GM18907 (cell line): ENCODE data around the gene ALOX5.
A peak's percentile ranks its signal among the peaks of the same experiment; 100 is the strongest.

Experiments used
- ATAC-seq: cut with Tn5 transposase; IDR thresholded peaks from one replicate; pipeline ENCODE4 v1.9.1; 2021; ENCODE audit warnings: mild to moderate bottlenecking, moderate library complexity; ENCODE audit not compliant: unreplicated experiment

Gene ALOX5

DNA sequence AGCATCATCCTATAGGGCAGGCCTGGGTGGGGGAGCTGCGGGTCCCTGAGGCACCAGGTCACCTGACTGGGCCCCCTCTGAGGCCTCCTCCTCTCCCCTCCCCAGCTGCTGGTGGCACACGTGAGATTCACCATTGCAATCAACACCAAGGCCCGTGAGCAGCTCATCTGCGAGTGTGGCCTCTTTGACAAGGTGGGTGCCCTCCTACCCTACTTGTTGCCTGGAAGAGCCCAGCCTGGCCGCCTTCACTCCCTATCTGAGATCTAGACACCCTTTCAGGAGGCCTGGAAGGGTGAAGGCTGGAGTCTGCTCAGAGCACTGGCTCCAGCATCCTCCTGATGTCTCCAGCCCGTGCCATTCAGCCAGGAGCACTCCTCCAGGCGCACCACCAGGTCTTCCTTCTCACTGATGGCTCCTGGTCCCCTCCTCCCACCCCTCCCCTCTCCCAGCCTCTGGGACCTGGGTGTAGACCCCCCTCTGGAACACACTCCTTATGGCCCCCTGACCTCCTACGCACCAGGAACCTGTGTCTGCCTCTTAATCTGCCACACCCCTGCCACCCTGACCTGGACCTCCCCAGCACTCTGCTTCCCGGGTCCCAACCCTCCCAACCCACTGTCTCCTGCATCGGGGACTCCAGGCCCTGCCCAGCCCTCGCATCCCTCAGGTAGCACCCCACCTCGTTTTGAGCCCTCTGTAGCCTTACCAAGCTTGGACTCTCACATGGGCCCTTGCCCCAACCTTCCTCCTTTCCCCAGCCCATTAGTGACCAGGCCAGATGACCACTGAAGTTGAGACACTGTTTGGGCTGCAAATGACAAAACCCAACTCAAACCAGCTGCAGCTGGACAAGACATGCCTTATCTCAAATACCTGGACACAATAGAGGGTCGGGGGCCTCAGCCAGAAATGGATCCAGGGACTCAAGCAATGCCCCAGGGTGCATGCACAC is 67.5 kb downstream of the ALOX5 start:
- ATAC-seq: no peak

DNA sequence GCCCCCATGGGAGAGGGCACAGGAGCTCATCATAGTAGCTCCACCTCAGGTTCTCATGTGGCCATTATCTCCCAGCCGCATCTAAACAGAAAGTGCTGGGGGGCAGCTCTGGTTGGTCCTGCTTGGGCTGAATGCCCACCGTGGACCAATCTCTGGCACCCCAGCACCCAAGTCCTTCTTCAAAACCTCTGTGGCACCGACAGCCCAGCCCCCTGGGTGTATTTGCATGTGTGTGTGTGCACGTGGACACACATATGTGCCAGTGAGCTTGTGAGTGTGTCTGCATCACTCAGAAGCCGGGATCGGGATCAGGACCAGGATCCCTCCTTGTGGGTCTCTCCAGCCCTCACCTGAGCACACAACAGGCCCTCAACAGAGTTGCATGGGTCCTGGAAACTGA is 68.2 kb downstream of the ALOX5 start:
- no peak for ATAC-seq

DNA sequence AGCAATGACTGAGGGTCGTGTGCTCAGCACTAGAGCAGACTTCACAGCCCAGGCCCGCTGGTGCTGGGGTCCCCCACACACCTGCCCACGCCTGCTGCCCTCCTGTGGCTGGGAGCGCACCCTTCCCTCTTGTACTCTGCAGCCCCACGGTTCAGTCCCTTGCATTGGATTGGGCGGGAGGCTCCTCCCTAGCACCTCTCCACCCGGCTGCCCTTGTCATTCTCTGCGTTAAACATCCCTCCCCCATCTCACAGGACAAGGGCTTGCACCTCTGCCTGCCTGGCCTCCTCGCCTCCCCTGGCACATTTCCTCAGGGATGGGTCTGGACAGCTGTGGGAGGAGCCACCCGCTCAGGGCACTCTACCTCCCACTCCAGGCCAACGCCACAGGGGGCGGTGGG is 68.6 kb downstream of the ALOX5 start:
- ATAC-seq: no peak

DNA sequence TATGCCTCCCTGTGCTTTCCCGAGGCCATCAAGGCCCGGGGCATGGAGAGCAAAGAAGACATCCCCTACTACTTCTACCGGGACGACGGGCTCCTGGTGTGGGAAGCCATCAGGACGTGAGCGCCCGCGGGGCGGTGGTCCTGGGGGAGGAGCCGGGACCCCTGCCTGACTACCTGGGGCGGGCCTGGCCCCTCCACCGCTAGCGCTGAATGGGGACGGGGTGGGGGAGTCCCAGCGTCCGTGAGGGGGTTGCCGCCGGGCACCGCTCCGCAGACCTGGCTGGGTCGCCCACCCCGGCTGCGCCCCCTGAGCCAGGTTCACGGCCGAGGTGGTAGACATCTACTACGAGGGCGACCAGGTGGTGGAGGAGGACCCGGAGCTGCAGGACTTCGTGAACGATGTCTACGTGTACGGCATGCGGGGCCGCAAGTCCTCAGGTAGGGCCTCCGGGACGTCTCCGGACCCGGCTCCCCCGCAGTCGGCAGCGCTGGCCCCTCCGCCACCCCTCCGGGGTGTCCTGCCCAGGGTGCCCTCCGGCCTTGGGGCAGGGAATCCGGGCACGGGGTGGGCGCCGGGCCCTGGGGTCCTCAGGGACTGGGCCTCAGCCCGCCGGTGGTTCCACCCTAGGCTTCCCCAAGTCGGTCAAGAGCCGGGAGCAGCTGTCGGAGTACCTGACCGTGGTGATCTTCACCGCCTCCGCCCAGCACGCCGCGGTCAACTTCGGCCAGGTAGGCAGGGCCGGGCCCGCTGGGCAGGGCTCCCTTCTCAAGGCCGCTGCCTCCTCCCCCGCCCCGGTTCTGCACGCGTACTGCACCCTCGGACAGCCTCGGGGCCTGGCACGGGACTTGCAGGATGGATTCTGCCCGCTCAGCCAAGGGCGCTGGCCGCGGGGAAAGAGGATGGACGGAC is 69.3 kb downstream of the ALOX5 start:
- no peak for ATAC-seq

DNA sequence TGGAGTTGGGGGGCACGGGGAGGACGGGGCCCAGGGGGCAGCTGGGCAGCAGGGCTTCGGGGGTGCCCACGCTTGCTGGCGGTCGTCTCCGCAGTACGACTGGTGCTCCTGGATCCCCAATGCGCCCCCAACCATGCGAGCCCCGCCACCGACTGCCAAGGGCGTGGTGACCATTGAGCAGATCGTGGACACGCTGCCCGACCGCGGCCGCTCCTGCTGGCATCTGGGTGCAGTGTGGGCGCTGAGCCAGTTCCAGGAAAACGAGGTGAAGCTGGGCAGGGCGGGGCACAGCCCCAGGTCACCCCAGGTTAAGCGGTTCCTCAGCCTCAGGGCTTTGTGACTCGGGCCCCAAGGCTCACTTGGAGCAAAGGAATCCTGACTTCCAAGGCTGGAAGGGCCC is 70.0 kb downstream of the ALOX5 start:
- no peak for ATAC-seq

DNA sequence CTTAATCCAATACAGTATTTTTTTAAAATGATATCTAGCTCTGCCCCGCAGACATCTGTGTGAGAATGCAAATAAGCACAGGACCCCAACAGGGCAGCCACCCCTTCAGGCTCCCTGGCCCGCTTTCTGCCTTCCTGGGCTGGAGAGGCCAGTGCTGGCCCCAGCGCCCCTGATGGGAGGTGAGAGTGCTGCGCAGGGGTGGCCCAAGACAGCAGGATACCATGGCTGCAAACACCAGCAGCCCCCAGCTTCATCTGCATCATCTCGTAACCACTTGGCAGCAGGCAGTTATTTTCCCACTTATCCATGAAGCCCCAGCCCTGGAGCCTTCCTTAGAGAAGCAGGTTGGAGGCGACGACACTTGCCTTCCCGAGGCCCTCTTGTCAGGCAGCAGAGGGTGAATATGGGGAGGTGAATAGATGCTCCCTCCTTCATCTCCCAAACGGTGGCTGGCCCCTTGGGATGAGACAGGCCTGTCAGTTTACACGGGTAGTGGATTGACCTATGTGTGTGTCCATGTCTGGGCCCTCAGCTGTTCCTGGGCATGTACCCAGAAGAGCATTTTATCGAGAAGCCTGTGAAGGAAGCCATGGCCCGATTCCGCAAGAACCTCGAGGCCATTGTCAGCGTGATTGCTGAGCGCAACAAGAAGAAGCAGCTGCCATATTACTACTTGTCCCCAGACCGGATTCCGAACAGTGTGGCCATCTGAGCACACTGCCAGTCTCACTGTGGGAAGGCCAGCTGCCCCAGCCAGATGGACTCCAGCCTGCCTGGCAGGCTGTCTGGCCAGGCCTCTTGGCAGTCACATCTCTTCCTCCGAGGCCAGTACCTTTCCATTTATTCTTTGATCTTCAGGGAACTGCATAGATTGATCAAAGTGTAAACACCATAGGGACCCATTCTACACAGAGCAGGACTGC is 71.2 kb downstream of the ALOX5 start:
- ATAC-seq: no peak

DNA sequence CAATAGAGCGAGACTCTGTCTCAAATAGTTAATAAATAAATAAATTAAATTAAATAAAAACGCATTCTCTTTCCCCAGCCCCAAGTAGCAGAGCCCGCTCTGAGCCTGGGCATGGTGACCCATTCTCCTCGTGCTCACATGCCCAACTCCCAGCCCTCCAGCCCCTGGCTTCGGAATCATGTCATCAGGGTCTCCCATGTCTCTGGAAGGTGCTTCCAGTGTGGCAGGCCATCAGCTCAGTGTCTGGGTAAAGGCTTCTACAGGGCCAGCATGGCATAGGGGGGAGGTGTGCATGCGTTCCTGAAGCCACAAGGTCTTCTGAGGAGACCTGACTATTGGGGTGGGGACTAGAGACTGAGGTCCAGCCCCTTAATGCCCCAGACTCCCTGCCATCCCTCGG is 72.8 kb downstream of the ALOX5 start:
- ATAC-seq: no peak

DNA sequence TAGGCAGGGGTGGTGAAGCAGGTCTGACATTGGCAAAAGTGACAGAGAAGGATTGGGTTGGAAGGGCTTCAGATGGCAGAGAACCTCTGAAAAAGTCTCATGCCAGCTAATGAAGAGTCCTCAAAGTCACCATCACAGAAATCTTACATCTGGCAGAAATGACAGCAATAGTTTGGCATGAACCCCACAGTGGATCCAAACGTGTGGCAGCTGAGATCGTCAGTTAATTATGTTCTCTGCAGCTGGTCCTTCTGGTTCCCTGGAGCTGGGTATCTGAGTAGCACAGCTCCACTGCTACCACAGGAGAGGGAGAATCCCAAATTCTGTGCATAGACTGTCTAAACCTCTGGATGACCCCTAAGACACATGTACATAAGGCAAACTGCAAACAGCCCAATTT is 73.4 kb downstream of the ALOX5 start:
- ATAC-seq: no peak

DNA sequence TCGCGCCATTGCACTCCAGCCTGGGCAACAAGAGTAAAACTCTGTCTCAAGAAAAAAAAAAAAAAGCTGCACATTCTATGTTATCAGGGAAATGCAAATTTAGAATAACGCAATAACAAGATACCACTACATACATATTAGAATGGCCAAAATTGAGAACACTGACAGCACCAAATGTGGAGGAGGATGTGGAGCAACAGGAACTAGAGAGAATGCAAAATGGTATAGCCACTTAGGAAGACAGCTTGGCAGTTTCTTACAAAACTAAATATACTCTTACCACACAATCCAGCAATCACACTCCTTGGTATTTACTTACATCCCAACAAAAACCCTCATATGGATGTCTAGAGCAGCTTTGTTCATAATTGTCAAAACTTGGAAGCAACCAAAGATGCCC is 76.8 kb downstream of the ALOX5 start:
- ATAC-seq: no peak

DNA sequence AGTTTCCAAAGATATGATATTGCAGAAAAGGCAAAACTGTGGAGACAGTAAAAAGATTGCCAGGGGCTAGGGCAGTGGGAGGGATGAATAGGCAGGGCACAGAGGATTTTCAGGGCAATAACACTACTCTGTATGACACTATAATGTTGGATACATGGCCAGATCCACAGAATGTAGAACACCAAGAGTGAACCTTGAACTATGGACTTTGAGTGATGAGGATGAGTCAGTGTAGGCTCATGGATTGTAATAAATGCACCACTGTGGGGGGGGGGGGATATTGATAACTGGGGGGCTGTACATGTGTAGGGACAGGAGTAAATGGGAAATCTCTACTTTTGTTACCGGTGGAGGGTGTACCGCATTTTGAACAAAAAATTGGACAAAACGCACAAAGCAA is 77.4 kb downstream of the ALOX5 start:
- ATAC-seq: no peak

DNA sequence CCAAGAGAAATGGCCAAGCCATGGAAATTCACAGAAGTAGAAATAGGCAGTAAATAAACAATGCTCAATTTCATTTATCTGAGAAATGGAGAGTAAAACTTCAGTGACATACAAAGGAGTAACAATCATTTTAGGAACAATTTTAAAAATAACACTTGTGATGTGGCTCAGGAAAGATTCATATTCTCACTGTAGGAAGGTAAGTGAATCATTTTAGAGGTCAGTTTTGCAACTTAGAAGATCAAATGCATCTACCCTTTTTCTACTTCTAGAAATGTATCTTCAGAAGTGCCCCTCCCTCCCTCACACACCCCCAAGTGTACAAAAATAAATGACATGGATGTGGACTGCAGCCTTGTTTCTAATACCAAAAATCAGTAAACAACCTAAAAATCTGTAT is 78.3 kb downstream of the ALOX5 start:
- no peak for ATAC-seq

DNA sequence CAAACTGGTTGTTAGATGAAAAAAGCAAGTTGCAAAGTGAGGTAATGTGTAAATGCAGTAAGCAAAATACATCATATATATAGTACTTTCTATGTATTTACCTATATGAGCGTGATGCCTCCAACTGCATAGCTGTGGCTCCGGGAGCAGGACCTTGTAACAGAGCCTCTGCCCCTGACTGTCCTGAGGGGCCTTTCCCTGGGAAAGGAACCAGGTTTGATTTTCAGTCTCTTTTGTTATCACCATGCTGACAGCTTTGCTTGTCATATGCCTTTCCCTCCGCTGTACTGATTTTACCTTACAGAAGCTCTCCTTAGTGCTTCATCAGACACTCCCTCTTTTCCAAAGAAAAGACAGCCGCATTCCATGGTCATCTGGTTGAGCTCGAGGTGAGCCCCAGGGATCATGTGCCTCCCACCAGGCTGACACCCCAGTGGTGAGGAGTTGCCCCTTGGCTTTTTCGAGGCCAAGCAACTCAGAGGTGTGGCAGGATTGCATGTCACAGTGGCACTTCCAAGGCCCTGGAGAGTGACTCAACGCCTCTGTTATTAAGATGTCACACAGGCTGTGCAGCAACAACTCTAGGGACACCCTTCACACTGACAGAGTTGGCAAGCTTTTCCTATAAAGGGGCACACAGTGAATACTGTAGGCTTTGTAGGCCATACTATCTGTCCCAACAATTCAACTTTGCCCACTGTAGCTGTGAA is 78.9 kb downstream of the ALOX5 start:
- ATAC-seq: no peak

DNA sequence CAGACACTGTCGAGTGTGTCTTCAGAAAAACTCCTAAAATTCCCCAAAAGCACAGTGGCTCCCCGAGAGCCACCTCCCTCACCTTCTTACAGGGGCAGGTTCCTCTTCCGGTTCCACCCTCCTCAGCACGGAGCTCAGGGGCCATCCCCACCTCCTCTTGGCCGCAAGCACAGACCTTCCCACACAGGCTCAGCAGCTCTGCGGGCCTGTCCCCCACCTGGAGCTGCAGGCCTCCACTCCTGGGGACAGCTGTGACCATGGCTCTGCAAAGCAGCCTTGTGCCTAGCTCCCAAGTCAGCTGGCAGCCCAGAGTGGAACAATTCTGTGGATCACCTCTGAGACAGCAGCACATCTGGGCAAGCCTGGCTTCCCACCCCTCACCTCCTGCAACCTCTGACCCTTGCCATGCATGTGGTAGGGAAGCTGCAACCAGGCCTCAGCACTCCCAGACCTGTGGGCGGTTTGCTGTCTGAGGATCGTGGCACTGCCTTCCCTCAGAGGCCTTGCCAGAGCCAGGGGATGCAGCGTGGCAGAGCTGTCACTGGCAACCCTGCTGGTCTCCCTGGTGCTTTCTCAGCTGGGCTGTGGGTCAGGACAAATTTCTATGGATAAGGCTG is 79.7 kb downstream of the ALOX5 start:
- ATAC-seq: no peak

DNA sequence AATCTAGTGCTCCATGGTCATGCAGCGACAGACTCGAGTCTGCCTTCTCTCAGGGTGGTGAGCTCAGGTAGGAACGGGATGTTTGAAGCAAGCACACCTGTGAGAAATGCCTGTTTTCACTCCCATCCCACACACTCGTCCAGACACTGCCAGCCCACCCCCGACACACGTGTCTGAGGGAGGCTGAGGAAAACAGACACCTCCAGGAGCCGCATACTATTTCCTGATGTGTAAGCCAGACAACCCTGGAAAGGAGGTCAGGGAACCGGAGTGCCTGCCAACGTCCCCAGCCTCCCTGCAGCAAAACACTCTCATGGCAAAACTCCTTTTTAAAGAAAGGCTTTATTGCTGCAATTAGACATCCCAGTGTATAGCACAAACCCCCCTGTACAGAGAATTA is 80.2 kb downstream of the ALOX5 start:
- ATAC-seq: no peak

DNA sequence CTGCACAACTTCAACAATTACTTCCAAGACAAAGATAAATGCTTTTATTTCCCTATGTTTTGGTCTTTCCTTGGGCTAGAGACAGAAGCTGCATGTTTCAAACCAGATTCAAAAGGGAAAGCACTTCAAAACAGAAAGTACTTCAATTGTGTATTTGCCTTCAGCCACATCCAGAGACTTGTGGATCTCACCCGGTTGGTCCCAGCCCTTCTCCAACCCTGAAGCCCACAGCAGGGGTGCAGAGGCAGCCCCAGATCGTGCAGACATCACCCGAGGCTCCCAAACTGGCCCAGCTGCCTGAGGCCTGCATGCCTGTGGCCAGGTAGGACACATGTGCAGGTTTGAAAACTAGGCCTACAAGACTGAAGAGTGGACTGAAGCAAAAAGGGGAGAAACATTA is 80.8 kb downstream of the ALOX5 start:
- ATAC-seq: no peak

DNA sequence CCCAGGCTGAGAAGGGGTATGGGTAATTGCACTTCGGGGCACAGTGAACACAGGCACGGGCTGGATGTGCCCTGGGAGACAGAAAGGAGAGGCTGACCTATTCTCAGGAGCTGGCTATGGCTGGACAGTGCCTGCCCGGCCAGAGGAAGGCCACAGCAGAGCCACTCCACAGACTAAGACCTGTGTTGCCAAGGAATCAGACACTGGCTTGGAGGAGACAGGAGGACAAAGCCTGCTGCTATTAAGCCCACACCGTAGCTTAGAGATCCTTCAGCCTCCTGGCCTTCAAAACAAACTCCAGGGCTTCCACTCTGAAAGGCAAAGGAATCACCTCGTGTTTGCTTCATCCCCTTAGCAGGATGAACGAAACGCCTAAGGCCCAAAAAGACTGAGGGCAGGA is 82.2 kb downstream of the ALOX5 start:
- ATAC-seq: no peak

DNA sequence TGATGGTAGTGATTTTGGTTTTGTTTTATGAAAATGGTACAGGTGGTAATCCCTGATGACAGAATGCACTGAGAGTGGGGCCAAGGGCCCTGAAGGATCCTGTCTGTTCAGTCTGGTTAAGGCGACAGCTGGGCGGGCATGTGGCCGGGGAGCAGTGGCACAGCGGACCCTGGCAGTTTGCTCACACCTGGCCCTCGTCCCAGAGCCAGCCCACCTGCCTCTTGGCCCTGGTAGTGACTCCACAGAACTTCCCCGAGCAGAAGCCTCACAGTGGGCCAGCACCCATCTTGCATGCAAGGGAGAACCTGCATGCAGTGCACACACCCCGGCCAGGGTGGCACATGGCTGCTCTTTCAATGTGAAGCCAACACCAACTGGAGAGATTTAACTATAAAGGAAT is 82.8 kb downstream of the ALOX5 start:
- ATAC-seq: no peak

DNA sequence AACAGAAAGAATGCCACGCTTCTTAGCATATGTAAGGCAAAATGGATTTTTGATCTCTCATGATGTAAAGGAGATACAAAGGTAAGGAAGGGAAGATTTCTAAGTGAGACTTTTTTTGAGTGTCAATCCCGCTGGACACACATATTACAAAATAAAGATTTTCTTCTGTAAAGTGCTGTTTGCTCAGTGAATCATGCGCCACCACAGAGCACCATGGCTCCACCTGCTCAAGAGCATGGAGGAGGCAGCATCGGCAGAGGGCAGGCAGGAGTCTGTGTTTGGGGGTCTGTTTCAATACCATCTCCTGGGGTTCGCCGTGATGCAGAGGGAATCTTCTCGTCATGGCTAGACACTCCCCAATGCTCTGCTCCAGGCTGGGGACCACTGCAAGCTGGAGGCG is 83.5 kb downstream of the ALOX5 start:
- no peak for ATAC-seq

DNA sequence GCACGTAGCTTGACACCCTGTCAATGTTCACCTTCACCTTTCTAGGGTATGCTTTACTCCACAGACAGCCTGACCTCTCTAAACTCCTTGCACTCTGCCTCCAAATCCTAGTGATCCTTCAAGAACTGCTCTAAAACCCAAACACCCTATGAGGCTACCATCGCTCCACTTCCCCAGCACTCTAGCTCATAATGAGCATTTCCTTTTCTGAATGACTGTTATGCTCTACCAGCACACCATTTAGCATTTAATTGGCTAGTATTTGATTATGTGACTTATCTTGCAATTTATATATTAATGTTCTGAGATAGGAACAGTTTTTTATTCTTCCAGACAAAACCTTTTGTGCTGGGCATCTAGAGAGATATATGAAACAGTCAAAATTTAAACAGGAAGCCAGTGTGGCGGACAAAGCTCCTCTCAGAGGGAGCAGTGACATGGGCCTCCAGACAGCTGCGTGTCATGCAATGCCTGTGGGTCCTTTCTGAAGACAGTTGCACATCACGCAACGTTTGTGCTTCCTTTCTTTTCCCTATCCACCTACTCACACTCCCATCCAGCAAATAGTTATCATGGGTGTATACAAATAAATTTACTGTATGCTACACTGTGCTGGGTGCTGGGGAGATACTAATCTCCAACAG is 86.3 kb downstream of the ALOX5 start:
- ATAC-seq: peak; percentile 49
